PC-3 (cell line): ENCODE data around the gene COL13A1. TPM values are rescaled to one million over a fixed set of nuclear protein-coding genes. Genes with fewer than 3 reads are reported as not detected.
A peak's percentile ranks its signal among the peaks of the same experiment; 100 is the strongest.

Experiments used
- ATAC-seq: fragments of 200-7000 bp; cut with Tn5 transposase; 2 replicates; pipeline ENCODE4 v1.9.1; 2020; ENCODE audit warnings: mild to moderate bottlenecking, moderate library complexity
- BruUV-seq: library from RNA; stranded (reverse); fragments of 400-500 nt; replicated peaks from 2 replicates; lab custom pipeline; 2021; lab: Mats Ljungman, UMichigan
- CTCF ChIA-PET: fragments of 300-600 bp; sonication (Branson Sonifier 250); formaldehyde crosslinking; loops from one replicate; lab custom pipeline; 2022; ENCODE audit warnings: antibody characterized with exemption; lab: Charles Lee
- POLR2A ChIA-PET: fragments of 300-600 bp; sonication (Branson Sonifier 250); formaldehyde crosslinking; loops from one replicate; lab custom pipeline; 2022; ENCODE audit warnings: antibody characterized with exemption; ENCODE audit not compliant: unreplicated experiment; lab: Charles Lee
- DNase-seq: peaks from one replicate; pipeline ENCODE4 v3.0.0-alpha.2; 2015
- H2AFZ ChIP-seq: fragments of 300-600 bp; sonication (generic); 2 replicates; pipeline ENCODE4 v1.6.0; 2016; ENCODE audit warnings: antibody characterized with exemption, low read length
- H3F3A ChIP-seq: fragments of 300-600 bp; sonication (generic); one replicate; pipeline ENCODE4 v1.6.0; 2017; ENCODE audit warnings: antibody characterized with exemption, low read length, control low read depth, mild to moderate bottlenecking; ENCODE audit not compliant: unreplicated experiment
- H3K27ac ChIP-seq: fragments of 300-600 bp; sonication (generic); 2 replicates; pipeline ENCODE4 v1.5.1; 2016; ENCODE audit warnings: mild to moderate bottlenecking, low read length
- H3K27me3 ChIP-seq: fragments of 300-600 bp; sonication (generic); 2 replicates; pipeline ENCODE4 v1.6.1; 2016; ENCODE audit warnings: low read length, mixed read lengths
- H3K36me3 ChIP-seq: fragments of 300-600 bp; sonication (generic); 2 replicates; pipeline ENCODE4 v1.6.1; 2016; ENCODE audit warnings: low read depth, mixed run types, low read length, mixed read lengths
- H3K4me1 ChIP-seq: fragments of 300-600 bp; sonication (generic); 2 replicates; pipeline ENCODE4 v1.5.1; 2016; ENCODE audit warnings: low read length; ENCODE audit not compliant: insufficient read depth
- H3K4me2 ChIP-seq: fragments of 300-600 bp; sonication (generic); 2 replicates; pipeline ENCODE4 v1.6.0; 2016; ENCODE audit warnings: low read length
- H3K4me3 ChIP-seq: fragments of 300-600 bp; sonication (generic); 2 replicates; pipeline ENCODE4 v1.5.1; 2016; ENCODE audit warnings: mild to moderate bottlenecking, low read length, mixed read lengths
- H3K79me2 ChIP-seq: fragments of 300-600 bp; sonication (generic); 2 replicates; pipeline ENCODE4 v1.6.1; 2017; ENCODE audit warnings: low read length, mixed read lengths
- H3K9ac ChIP-seq: fragments of 300-600 bp; sonication (generic); 2 replicates; pipeline ENCODE4 v1.6.0; 2016; ENCODE audit warnings: mild to moderate bottlenecking, low read length
- H3K9me2 ChIP-seq: fragments of 300-600 bp; sonication (generic); replicated peaks from 2 replicates; pipeline ENCODE4 v1.6.1; 2016; ENCODE audit warnings: mixed run types, low read length, mixed read lengths
- H3K9me3 ChIP-seq: fragments of 300-600 bp; sonication (generic); 2 replicates; pipeline ENCODE4 v1.6.1; 2016; ENCODE audit warnings: low read length, mixed read lengths
- H4K20me1 ChIP-seq: fragments of 300-600 bp; sonication (generic); 2 replicates; pipeline ENCODE4 v1.6.1; 2016; ENCODE audit warnings: low read length, mixed read lengths
- CTCF ChIP-seq: fragments of 300-600 bp; sonication (generic); conservative IDR thresholded peaks from 2 replicates; pipeline ENCODE4 v1.5.1; 2017; ENCODE audit warnings: antibody characterized with exemption, low read depth, mild to moderate bottlenecking, low read length
- EZH2 ChIP-seq: fragments of 300-600 bp; sonication (generic); IDR thresholded peaks from one replicate; pipeline ENCODE4 v1.6.1; 2017; ENCODE audit warnings: antibody characterized with exemption, mild to moderate bottlenecking, low read length; ENCODE audit not compliant: unreplicated experiment
- EZH2phosphoT487 ChIP-seq: fragments of 300-600 bp; sonication (generic); IDR thresholded peaks from 2 replicates; pipeline ENCODE4 v1.6.1; 2018; ENCODE audit warnings: mild to moderate bottlenecking, antibody characterized with exemption, low read length, borderline replicate concordance
- intact Hi-C: fragments of 100-400 bp; cut with micrococcal nuclease; formaldehyde crosslinking; loops from 2 replicates; pipeline ENCODE4 v1.9.0; 2023
- total RNA-seq: library from RNA; depleted of rRNA; stranded (reverse); fragments of >200 nt; gene quantifications from 2 replicates; pipeline ENCODE4 v1.2.3, GENCODE V29; 2014

COL13A1 gene
- total RNA-seq, 1 experiment from 2014 or later, result 201 TPM

- DNase-seq (peak; percentile 92), ATAC-seq (peak; percentile 47)
- Histone ChIP-seq H4K20me1 (peaks cover 25% of the 10 kb centered on the region; the same call in 1 of the 2 replicates), H3K4me2 (peak overlapping the region; percentile 82), H3K36me3 (no peaks in the 10 kb centered on the region; the same call in 1 of the 2 replicates), H3K4me3 (peak overlapping the region; percentile 70), H3K9me2 (no peaks in the 10 kb centered on the region), H3K4me1 (peaks cover 56% of the 10 kb centered on the region), H3K9ac (peak overlapping the region; percentile 75), H3F3A (no peaks in the 10 kb centered on the region), H2AFZ (peak overlapping the region; percentile 90), H3K9me3 (no peaks in the 10 kb centered on the region), H3K79me2 (peaks cover 43% of the 10 kb centered on the region), H3K27me3 (no peaks in the 10 kb centered on the region), H3K27ac (peak overlapping the region; percentile 9; the same call in 1 of the 2 replicates)
- ChIA-PET POLR2A (no interaction called here), CTCF (interaction anchor here (0.6 to 1.4 kb wide), 10 partner anchors 15 to 452 kb away, joined by 3 to 18 read pairs (median 5); no protein-coding TSS in a partner anchor)
- intact Hi-C loops, result loop anchor here (1.0 to 5.0 kb wide), 4 partner anchors 63 to 284 kb away; no protein-coding TSS in a partner anchor
- TF ChIP-seq CTCF (peak; percentile 97), EZH2 (no peak), EZH2phosphoT487 (no peak)
- BruUV-seq, result no TSS peak
These were observed 642 bp upstream of the COL13A1 start for GRCh38 chr10:69801094-69801433.

DNA sequence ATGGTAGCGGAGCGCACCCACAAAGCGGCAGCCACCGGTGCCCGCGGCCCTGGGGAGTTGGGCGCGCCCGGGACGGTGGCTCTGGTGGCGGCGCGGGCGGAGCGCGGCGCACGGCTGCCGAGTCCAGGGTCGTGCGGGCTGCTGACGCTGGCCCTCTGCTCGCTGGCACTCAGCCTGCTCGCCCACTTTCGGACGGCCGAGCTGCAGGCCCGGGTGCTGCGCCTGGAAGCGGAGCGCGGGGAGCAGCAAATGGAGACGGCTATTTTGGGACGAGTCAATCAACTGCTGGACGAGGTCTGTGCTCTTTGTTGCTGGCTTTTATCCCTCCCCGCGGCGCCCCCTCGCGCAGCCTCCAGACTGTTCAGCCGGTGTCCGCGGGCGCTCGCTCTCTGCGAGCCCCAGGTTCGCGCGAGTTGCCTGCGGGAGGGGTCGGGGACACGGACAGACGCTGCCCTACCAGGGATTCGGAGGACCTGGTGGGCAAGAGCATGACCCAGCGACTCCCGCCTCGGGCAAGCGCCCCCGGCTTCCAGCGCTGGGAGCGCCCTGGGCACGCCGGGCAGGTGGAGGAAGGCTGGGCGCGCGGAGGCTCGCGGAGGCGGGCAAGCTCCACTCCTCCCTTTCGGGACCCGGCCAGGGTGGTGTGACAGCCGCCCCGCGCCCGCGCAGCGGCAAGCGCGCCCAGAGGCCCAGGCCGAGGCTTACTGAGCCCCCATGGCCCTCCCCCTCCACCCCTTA, 887 bp downstream of the COL13A1 start:
- no peak for TF ChIP-seq EZH2
- no peak for TF ChIP-seq EZH2phosphoT487
- peak; percentile 55 for TF ChIP-seq CTCF
- Histone ChIP-seq H3K79me2 (peaks cover 59% of the 10 kb centered on the region), H3K36me3 (peaks cover 3% of the 10 kb centered on the region; the same call in 1 of the 2 replicates), H3K4me3 (peak overlapping the region; percentile 70), H3F3A (no peaks in the 10 kb centered on the region), H3K27ac (peak overlapping the region; percentile 25; the same call in 1 of the 2 replicates), H3K9me3 (no peaks in the 10 kb centered on the region), H4K20me1 (peaks cover 30% of the 10 kb centered on the region; the same call in 1 of the 2 replicates), H3K9ac (peak overlapping the region; percentile 75), H3K27me3 (no peaks in the 10 kb centered on the region), H2AFZ (peak overlapping the region; percentile 90), H3K9me2 (no peaks in the 10 kb centered on the region), H3K4me1 (peaks cover 62% of the 10 kb centered on the region), H3K4me2 (peak overlapping the region; percentile 82)
- POLR2A ChIA-PET, result no interaction called here
- peak; percentile 20 for ATAC-seq
- BruUV-seq, result no TSS peak
- peak; percentile 61 for DNase-seq
- CTCF ChIA-PET, result interaction anchor here (1.2 kb wide), 2 partner anchors 62 to 110 kb away, joined by 4 to 5 read pairs; no protein-coding TSS in a partner anchor
- intact Hi-C loops, result loop anchor here (1.0 to 5.0 kb wide), 4 partner anchors 33 to 285 kb away; no protein-coding TSS in a partner anchor
